Upper lobe of left lung (tissue), 6 donors: ENCODE results near the gene MEGF11. TPM values are rescaled to one million over a fixed set of nuclear protein-coding genes. Genes with fewer than 3 reads are reported as not detected.

ENCODE experiments used
- ATAC-seq, 2 donors: fragments of 200-7000 bp; cut with Tn5 transposase; one replicate each; pipeline ENCODE4 v1.9.1; 2022; ENCODE audit warnings: mild to moderate bottlenecking in 2 of 2, moderate library complexity in 2 of 2; ENCODE audit not compliant: low FRiP score in 2 of 2
- DNase-seq, 2 donors: peaks; one replicate each; pipeline ENCODE4 v3.0.0-alpha.2; 2019 to 2020
- H3K27ac ChIP-seq, 4 donors: fragments of 200-600 bp; sonication (generic); one replicate each; pipeline ENCODE4 v1.5.1; 2016 to 2019
- H3K27me3 ChIP-seq, 4 donors: fragments of 200-600 bp; sonication (generic); one replicate each; pipeline ENCODE4 v1.5.1; 2017 to 2019
- H3K36me3 ChIP-seq, 4 donors: fragments of 200-600 bp; sonication (generic); one replicate each; pipeline ENCODE4 v1.5.1; 2016 to 2019
- H3K4me1 ChIP-seq, 4 donors: fragments of 200-600 bp; sonication (generic); one replicate each; pipeline ENCODE4 v1.5.1; 2018 to 2019
- H3K4me3 ChIP-seq, 4 donors: fragments of 200-600 bp; sonication (generic); one replicate each; pipeline ENCODE4 v1.5.1; 2017 to 2019; ENCODE audit warnings: mild to moderate bottlenecking in 2 of 4, moderate library complexity in 1 of 4
- H3K9me3 ChIP-seq, 4 donors: fragments of 200-600 bp; sonication (generic); one replicate each; pipeline ENCODE4 v1.5.1; 2018 to 2019
- CTCF ChIP-seq, 6 experiments: fragments of 450-650 bp in 4 of 6; fragments of 200-600 bp in 2 of 6; sonication (generic) in 2 of 6; IDR thresholded peaks; one replicate each; pipeline ENCODE4 v1.5.1; 2016 to 2019; ENCODE audit warnings: antibody characterized with exemption in 6 of 6
- EP300 ChIP-seq, 4 donors: sonication (generic); formaldehyde crosslinking; IDR thresholded peaks; one replicate each; pipeline ENCODE4 v1.5.1; 2017; ENCODE audit warnings: antibody characterized with exemption in 4 of 4, control low read depth in 2 of 4
- POLR2A ChIP-seq, 4 donors: fragments of 450-650 bp; IDR thresholded peaks; one replicate each; pipeline ENCODE4 v1.5.1; 2016 to 2017; ENCODE audit warnings: antibody characterized with exemption in 4 of 4, mild to moderate bottlenecking in 2 of 4
- POLR2AphosphoS5 ChIP-seq, 2 donors: sonication (generic); formaldehyde crosslinking; IDR thresholded peaks; one replicate each; pipeline ENCODE4 v1.5.1; 2017; ENCODE audit warnings: antibody characterized with exemption in 2 of 2
- WGBS, 2 donors: methylation state at CpG; one replicate each; pipeline ENCODE4 v1.1.5; 2017 to 2018; 5-methylcytosine and 5-hydroxymethylcytosine counted together
- total RNA-seq, 6 donors: library from RNA; depleted of rRNA in 4 of 6; stranded (reverse); fragments of >200 nt in 4 of 6; gene quantifications; one replicate each; pipeline versions ENCODE4 v1.1.0 to v1.2.1, GENCODE V29; 2016 to 2021
- donor health status: DM: no; HTN: no; CAD: no; lungs with moderate emphysema.
- donor health status: DM: no; HTN: yes; CAD: no; lungs with severe emphysema.

MEGF11 gene
- total RNA-seq, 6 donors from 2014 or later = 1.5 to 4.0 (median 3.5) TPM; not detected in 3

GRCh38 chr15:66135664-66136063 lies 117.9 kb downstream of the MEGF11 start:
- Histone ChIP-seq H3K9me3 (no peaks in the 10 kb centered on the region), H3K4me3 (no peak overlapping the region), H3K36me3 (no peaks in the 10 kb centered on the region), H3K27me3 (no peaks in the 10 kb centered on the region), H3K27ac (no peak overlapping the region), H3K4me1 (no peaks in the 10 kb centered on the region)
- no peak for DNase-seq
- ATAC-seq = no peak
- 92 to 96% methylated on average over 1 of the region's 1 CpG for WGBS, 2 donors
- no peak for TF ChIP-seq POLR2A (IDR thresholded peaks at IDR 0.05)
- TF ChIP-seq EP300 (IDR thresholded peaks at IDR 0.05) = no peak
- no peak for TF ChIP-seq CTCF (IDR thresholded peaks at IDR 0.05)
- TF ChIP-seq POLR2AphosphoS5 (IDR thresholded peaks at IDR 0.05) = no peak

- 82 to 95% methylated on average over 3 of the region's 3 CpGs for WGBS, 2 donors
- no peak for TF ChIP-seq CTCF (IDR thresholded peaks at IDR 0.05)
- no peak for TF ChIP-seq POLR2A (IDR thresholded peaks at IDR 0.05)
- no peak for TF ChIP-seq EP300 (IDR thresholded peaks at IDR 0.05)
- TF ChIP-seq POLR2AphosphoS5 (IDR thresholded peaks at IDR 0.05) = no peak
- no peak for DNase-seq
- Histone ChIP-seq H3K27me3 (no peaks in the 10 kb centered on the region), H3K4me1 (no peaks in the 10 kb centered on the region), H3K27ac (no peak overlapping the region), H3K36me3 (no peaks in the 10 kb centered on the region), H3K9me3 (no peaks in the 10 kb centered on the region), H3K4me3 (no peak overlapping the region)
- ATAC-seq = no peak
Observed at GRCh38 chr15:66134284-66134683, 119.3 kb downstream of the MEGF11 start.

- 87 to 91% methylated on average over 8 to 10 of the region's 10 CpGs for WGBS, 2 donors
- no peak for DNase-seq
- Histone ChIP-seq H3K4me3 (no peak overlapping the region), H3K27me3 (no peaks in the 10 kb centered on the region), H3K27ac (no peak overlapping the region), H3K9me3 (no peaks in the 10 kb centered on the region), H3K4me1 (no peaks in the 10 kb centered on the region), H3K36me3 (no peaks in the 10 kb centered on the region)
- no peak for ATAC-seq
- TF ChIP-seq POLR2A (IDR thresholded peaks at IDR 0.05) (no peak), POLR2AphosphoS5 (IDR thresholded peaks at IDR 0.05) (no peak), CTCF (IDR thresholded peaks at IDR 0.05) (no peak), EP300 (IDR thresholded peaks at IDR 0.05) (no peak)
Observed at GRCh38 chr15:66133247-66133885, 120.2 kb downstream of the MEGF11 start.

GRCh38 chr15:66132251-66132816 lies 121.2 kb downstream of the MEGF11 start:
- Histone ChIP-seq H3K4me1 (no peaks in the 10 kb centered on the region), H3K36me3 (no peaks in the 10 kb centered on the region)
- no peak for TF ChIP-seq POLR2A (IDR thresholded peaks at IDR 0.05)
- TF ChIP-seq CTCF (IDR thresholded peaks at IDR 0.05) = no peak
- no peak for TF ChIP-seq POLR2AphosphoS5 (IDR thresholded peaks at IDR 0.05)
- no peak for TF ChIP-seq EP300 (IDR thresholded peaks at IDR 0.05)

GRCh38 chr15:66131831-66132230 lies 121.7 kb downstream of the MEGF11 start:
- no peaks in the 10 kb centered on the region for H3K9me3 ChIP-seq
- H3K27ac ChIP-seq = no peak overlapping the region
- no peaks in the 10 kb centered on the region for H3K4me1 ChIP-seq
- no peak for ATAC-seq
- TF ChIP-seq POLR2A (IDR thresholded peaks at IDR 0.05) = no peak
- no peak for TF ChIP-seq EP300 (IDR thresholded peaks at IDR 0.05)
- no peak for TF ChIP-seq CTCF (IDR thresholded peaks at IDR 0.05)
- no peak for TF ChIP-seq POLR2AphosphoS5 (IDR thresholded peaks at IDR 0.05)
- WGBS, 2 donors = 60 to 71% methylated on average over 2 to 6 of the region's 6 CpGs
- no peak for DNase-seq
- H3K36me3 ChIP-seq = no peaks in the 10 kb centered on the region
- no peaks in the 10 kb centered on the region for H3K27me3 ChIP-seq
- no peak overlapping the region for H3K4me3 ChIP-seq

More at GRCh38 chr15:66132251-66132816, 121.2 kb downstream of the MEGF11 start:
- no peaks in the 10 kb centered on the region for H3K9me3 ChIP-seq
- ATAC-seq = no peak
- H3K4me3 ChIP-seq = no peak overlapping the region
- no peak for DNase-seq
- WGBS, 2 donors = 52 to 60% methylated on average over 5 of the region's 5 CpGs
- H3K27me3 ChIP-seq = no peaks in the 10 kb centered on the region
- no peak overlapping the region for H3K27ac ChIP-seq
